Measurements from ENCODE around the gene APEX1. TPM values are rescaled to one million over a fixed set of nuclear protein-coding genes. Genes with fewer than 3 reads are reported as not detected.
A peak's percentile ranks its signal among the peaks of the same experiment; 100 is the strongest.

The APEX1 gene
- total RNA-seq, 1 experiment from 2014 or later, result 235 TPM

DNA sequence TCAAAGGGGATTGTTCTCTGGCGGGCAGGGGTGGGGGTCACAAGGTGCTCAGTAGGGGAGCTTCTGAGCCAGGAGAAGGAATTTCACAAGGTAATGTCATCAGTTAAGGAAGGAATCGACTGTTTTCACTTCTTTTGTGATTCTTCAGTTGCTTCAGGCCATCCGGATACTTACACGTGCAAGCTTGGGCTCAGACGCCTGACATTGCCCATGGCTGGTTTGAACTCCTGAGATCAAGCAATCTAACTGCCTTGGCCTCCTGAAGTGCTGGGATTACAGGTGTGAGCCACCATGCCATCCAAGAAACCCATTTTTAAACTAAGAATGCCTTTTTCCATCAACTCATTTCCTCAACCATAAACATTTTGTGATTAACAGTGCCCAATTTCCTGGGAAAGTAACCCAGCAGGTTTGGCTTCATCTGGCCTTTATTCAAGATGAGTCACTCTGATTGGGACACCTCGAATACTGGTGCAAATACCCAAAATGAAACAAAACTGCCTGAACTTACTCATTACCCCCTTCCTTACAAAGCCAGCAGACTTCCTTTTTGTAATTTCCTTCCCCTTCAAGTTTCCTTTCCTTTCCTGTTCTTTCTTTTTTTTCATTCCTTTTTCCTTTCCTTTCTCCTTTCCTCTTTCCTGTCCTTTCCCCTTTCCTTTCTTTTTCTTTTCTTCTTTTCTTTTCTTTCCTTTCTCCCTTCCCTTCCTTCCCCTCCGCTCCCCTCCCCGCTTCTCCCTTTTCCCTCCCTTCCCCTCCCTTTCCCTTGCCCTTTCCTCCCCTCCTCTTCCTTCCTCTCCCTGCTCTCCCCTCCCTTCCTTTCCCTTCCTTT is 40.1 kb downstream of the APEX1 start:
- ChIA-PET RAD21 (ENCODE audit: low non-redundant PET in 1 of 2, low total read pairs in 2 of 2, uncharacterized antibody in 2 of 2, unreplicated experiment in 2 of 2) (no interaction called here), POLR2A (interaction anchor here (0.7 kb wide), 1 partner anchor 152 kb away, joined by 4 read pairs; the partner anchor contains the start of gene PARP2), CTCF (no interaction called here)
- intact Hi-C loops (cut with micrococcal nuclease), result no loop called here
- H4K20me1 ChIP-seq (ENCODE audit: insufficient read depth), result no peaks in the 10 kb centered on the region
- no peak overlapping the region for H3K9ac ChIP-seq (ENCODE audit: low read length)
- no peaks in the 10 kb centered on the region for H3K79me2 ChIP-seq (ENCODE audit: insufficient read depth, low read length)
- ATAC-seq, result 0 out of 2 replicates have a peak, but pooled peaks have one; percentile 26
- H2AFZ ChIP-seq (ENCODE audit: low read depth, low read length, poor library complexity, severe bottlenecking), result no peak overlapping the region
- TF ChIP-seq ZFX (IDR thresholded peaks at IDR 0.05) (no peak), ATF3 (IDR thresholded peaks at IDR 0.05) (no peak), ELF1 (IDR thresholded peaks at IDR 0.05; ENCODE audit: borderline replicate concordance, low read depth) (no peak), ZNF274 (IDR thresholded peaks at IDR 0.05; ENCODE audit: low read depth, low read length) (no peak), EGR1 (IDR thresholded peaks at IDR 0.05; ENCODE audit: low read depth) (no peak), CEBPB (IDR thresholded peaks at IDR 0.05; ENCODE audit: low read depth) (peak; percentile 73), YY1 (IDR thresholded peaks at IDR 0.05; ENCODE audit: extremely low read depth, insufficient replicate concordance, low read depth, low read length) (no peak), SRF (IDR thresholded peaks at IDR 0.05; ENCODE audit: low read depth) (no peak), SIN3A (IDR thresholded peaks at IDR 0.05; ENCODE audit: low read depth) (no peak), SP1 (IDR thresholded peaks at IDR 0.05; ENCODE audit: low read depth) (peak; percentile 62; the same call in 1 of the 2 replicates), RAD21 (IDR thresholded peaks at IDR 0.05; ENCODE audit: low read depth) (no peak), ZBTB33 (IDR thresholded peaks at IDR 0.05; ENCODE audit: extremely low read depth, insufficient replicate concordance, low read length) (no peak), EZH2 (IDR thresholded peaks at IDR 0.05) (no peak), POLR2AphosphoS5 (IDR thresholded peaks at IDR 0.05; ENCODE audit: low read depth, low read length) (no peak), JUND (IDR thresholded peaks at IDR 0.05) (peak; percentile 70; the same call in 1 of the 2 replicates), EZH2phosphoT487 (IDR thresholded peaks at IDR 0.05; ENCODE audit: borderline replicate concordance) (no peak), CBX3 (IDR thresholded peaks at IDR 0.05; ENCODE audit: low read depth) (peak; percentile 66; the same call in 1 of the 2 replicates), FOSL1 (IDR thresholded peaks at IDR 0.05; ENCODE audit: low read depth) (peak; percentile 58; the same call in 1 of the 2 replicates)
- TF ChIP-seq, protein P1, sequence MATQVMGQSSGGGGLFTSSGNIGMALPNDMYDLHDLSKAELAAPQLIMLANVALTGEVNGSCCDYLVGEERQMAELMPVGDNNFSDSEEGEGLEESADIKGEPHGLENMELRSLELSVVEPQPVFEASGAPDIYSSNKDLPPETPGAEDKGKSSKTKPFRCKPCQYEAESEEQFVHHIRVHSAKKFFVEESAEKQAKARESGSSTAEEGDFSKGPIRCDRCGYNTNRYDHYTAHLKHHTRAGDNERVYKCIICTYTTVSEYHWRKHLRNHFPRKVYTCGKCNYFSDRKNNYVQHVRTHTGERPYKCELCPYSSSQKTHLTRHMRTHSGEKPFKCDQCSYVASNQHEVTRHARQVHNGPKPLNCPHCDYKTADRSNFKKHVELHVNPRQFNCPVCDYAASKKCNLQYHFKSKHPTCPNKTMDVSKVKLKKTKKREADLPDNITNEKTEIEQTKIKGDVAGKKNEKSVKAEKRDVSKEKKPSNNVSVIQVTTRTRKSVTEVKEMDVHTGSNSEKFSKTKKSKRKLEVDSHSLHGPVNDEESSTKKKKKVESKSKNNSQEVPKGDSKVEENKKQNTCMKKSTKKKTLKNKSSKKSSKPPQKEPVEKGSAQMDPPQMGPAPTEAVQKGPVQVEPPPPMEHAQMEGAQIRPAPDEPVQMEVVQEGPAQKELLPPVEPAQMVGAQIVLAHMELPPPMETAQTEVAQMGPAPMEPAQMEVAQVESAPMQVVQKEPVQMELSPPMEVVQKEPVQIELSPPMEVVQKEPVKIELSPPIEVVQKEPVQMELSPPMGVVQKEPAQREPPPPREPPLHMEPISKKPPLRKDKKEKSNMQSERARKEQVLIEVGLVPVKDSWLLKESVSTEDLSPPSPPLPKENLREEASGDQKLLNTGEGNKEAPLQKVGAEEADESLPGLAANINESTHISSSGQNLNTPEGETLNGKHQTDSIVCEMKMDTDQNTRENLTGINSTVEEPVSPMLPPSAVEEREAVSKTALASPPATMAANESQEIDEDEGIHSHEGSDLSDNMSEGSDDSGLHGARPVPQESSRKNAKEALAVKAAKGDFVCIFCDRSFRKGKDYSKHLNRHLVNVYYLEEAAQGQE (IDR thresholded peaks at IDR 0.05; ENCODE audit: low read depth), result no peak
- TF ChIP-seq, protein P2, sequence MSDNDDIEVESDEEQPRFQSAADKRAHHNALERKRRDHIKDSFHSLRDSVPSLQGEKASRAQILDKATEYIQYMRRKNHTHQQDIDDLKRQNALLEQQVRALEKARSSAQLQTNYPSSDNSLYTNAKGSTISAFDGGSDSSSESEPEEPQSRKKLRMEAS (IDR thresholded peaks at IDR 0.05), result no peak
- no peaks in the 10 kb centered on the region for H3K9me3 ChIP-seq (ENCODE audit: control insufficient read depth in 1 of 2, insufficient read depth in 1 of 2, low read depth in 1 of 2, low read length in 2 of 2)
- H3K9me2 ChIP-seq (ENCODE audit: insufficient read depth), result no peaks in the 10 kb centered on the region
- no peaks in the 10 kb centered on the region for H3K36me3 ChIP-seq (ENCODE audit: control insufficient read depth in 1 of 2, insufficient read depth in 2 of 2, low read length in 2 of 2)
- H3K4me3 ChIP-seq (replicated peaks in 1 of 2; ENCODE audit: low read depth in 1 of 2, low read length in 2 of 2), result no peak overlapping the region
- peak overlapping the region; percentile 59 for H3K27ac ChIP-seq (ENCODE audit: low read depth, low read length)
- DNase-seq (ENCODE audit: low read depth, low spot score), result peak; percentile 22
- no peaks in the 10 kb centered on the region for H3K27me3 ChIP-seq (ENCODE audit: insufficient read depth, low read length)
- H3K4me1 ChIP-seq (ENCODE audit: control insufficient read depth in 1 of 2, insufficient read depth in 2 of 2, low read length in 2 of 2), result peaks cover 21 to 54% of the 10 kb centered on the region in 2 experiments
- BruUV-seq (replicated peaks), result no TSS peak
- peak overlapping the region; percentile 46 for H3K4me2 ChIP-seq (ENCODE audit: low read length)
